ENCODE measurements around the gene SLC5A8.

DNA sequence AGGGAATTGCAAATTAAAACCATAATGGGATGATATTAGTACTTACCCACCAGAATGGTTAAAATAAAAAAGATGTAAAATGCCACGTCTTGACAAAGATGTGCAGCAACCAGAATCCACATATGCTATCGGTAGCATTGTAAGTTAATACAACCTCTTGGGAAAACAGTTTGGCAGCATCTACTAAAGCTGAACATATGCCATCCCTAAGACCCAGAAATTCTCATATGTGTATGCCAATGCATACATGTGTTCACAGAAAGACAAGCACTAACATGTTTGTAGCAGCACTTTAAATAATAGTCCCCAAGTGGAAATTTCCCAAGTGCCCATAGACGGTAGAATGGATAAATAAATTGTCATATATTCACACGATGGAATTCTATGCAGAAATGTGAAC, 28.3 kb upstream of the SLC5A8 start:
- TF ChIP-seq, protein P1, sequence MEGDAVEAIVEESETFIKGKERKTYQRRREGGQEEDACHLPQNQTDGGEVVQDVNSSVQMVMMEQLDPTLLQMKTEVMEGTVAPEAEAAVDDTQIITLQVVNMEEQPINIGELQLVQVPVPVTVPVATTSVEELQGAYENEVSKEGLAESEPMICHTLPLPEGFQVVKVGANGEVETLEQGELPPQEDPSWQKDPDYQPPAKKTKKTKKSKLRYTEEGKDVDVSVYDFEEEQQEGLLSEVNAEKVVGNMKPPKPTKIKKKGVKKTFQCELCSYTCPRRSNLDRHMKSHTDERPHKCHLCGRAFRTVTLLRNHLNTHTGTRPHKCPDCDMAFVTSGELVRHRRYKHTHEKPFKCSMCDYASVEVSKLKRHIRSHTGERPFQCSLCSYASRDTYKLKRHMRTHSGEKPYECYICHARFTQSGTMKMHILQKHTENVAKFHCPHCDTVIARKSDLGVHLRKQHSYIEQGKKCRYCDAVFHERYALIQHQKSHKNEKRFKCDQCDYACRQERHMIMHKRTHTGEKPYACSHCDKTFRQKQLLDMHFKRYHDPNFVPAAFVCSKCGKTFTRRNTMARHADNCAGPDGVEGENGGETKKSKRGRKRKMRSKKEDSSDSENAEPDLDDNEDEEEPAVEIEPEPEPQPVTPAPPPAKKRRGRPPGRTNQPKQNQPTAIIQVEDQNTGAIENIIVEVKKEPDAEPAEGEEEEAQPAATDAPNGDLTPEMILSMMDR (IDR thresholded peaks at IDR 0.05; ENCODE audit: low read length): no peak
- TF ChIP-seq EZH2 (IDR thresholded peaks at IDR 0.05; ENCODE audit: borderline replicate concordance, low read length): no peak

Measured in OCI-LY1 (cell line).